ENCODE data around the gene CNOT2.
"Not testable (repeated sequence)": the region's sequence is repeated elsewhere in the genome, so short reads cannot be mapped to it uniquely, and the experiment has no call there.

Gene CNOT2

GRCh38 chr12:70288817-70289216 lies 45.6 kb downstream of the CNOT2 start:
- H3K4me3 ChIP-seq (ENCODE audit: low read depth, low read length): no peak overlapping the region
- no peak for DNase-seq (ENCODE audit: low read depth)
- TF ChIP-seq CTCF (IDR thresholded peaks at IDR 0.05; ENCODE audit: insufficient read depth, low read depth, low read length, missing control alignments): no peak

GRCh38 chr12:70290116-70290515 lies 46.9 kb downstream of the CNOT2 start:
- H3K4me3 ChIP-seq (ENCODE audit: low read depth, low read length): no peak overlapping the region
- TF ChIP-seq CTCF (IDR thresholded peaks at IDR 0.05; ENCODE audit: insufficient read depth, low read depth, low read length, missing control alignments): no peak
- no peak for DNase-seq (ENCODE audit: low read depth)

GRCh38 chr12:70292017-70292776 lies 49.0 kb downstream of the CNOT2 start:
- H3K4me3 ChIP-seq (ENCODE audit: low read depth, low read length): no peak overlapping the region
- no peak for DNase-seq (ENCODE audit: low read depth)
- no peak for TF ChIP-seq CTCF (IDR thresholded peaks at IDR 0.05; ENCODE audit: insufficient read depth, low read depth, low read length, missing control alignments)

GRCh38 chr12:70304684-70305555 lies 61.7 kb downstream of the CNOT2 start:
- H3K4me3 ChIP-seq (ENCODE audit: low read depth, low read length); DNase-seq (ENCODE audit: low read depth): not testable (repeated sequence)

GRCh38 chr12:70305794-70306193 lies 62.6 kb downstream of the CNOT2 start:
- no peak overlapping the region for H3K4me3 ChIP-seq (ENCODE audit: low read depth, low read length)

GRCh38 chr12:70306676-70307075 lies 63.4 kb downstream of the CNOT2 start:
- TF ChIP-seq CTCF (IDR thresholded peaks at IDR 0.05; ENCODE audit: insufficient read depth, low read depth, low read length, missing control alignments): no peak
- no peak overlapping the region for H3K4me3 ChIP-seq (ENCODE audit: low read depth, low read length)
- no peak for DNase-seq (ENCODE audit: low read depth)

More at GRCh38 chr12:70305794-70306193, 62.6 kb downstream of the CNOT2 start:
- no peak for TF ChIP-seq CTCF (IDR thresholded peaks at IDR 0.05; ENCODE audit: insufficient read depth, low read depth, low read length, missing control alignments)
- DNase-seq (ENCODE audit: low read depth): no peak

- no peak for TF ChIP-seq CTCF (IDR thresholded peaks at IDR 0.05; ENCODE audit: insufficient read depth, low read depth, low read length, missing control alignments)
- no peak overlapping the region for H3K4me3 ChIP-seq (ENCODE audit: low read depth, low read length)
- no peak for DNase-seq (ENCODE audit: low read depth)
Measured at GRCh38 chr12:70307868-70308267, 64.6 kb downstream of the CNOT2 start.
